Measurements from ENCODE around the gene POU6F2.
A peak's percentile ranks its signal among the peaks of the same experiment; 100 is the strongest.

Gene POU6F2

DNA sequence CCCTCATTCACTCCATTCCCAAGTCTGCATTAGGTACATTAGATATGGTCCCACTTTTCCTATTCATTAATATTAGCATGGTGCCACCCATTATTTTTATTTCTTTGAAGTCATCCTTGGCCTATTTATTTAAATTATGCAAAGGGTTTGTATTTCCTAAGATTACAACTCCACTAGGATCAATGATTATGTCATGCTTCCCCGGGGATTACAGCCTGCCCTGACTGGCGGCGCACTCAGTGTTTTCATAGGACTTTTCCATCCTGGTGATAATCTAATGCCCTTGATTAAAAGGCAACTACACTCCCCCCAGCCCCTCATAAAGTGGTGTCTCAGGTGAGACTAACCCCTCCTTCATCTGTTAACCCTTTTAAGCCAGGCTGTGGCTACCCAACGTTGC, 187.2 kb downstream of the POU6F2 start:
- Histone ChIP-seq H3K27ac (ENCODE audit: extremely low read depth, low read depth, low read length) (no peak overlapping the region), H3K9me3 (ENCODE audit: control insufficient read depth, insufficient read depth, low read depth, low read length) (no peaks in the 10 kb centered on the region), H3K4me1 (ENCODE audit: control insufficient read depth, insufficient read depth, low read length) (no peaks in the 10 kb centered on the region), H3K4me3 (ENCODE audit: low read depth, low read length) (no peak overlapping the region), H3K36me3 (ENCODE audit: control insufficient read depth in 2 of 2, insufficient read depth in 1 of 2, low read length in 2 of 2) (no peaks in the 10 kb centered on the region)
- CTCF ChIA-PET = no interaction called here
- POLR2A ChIA-PET = no interaction called here
- no peak for TF ChIP-seq ZNF521 (tag by site-specific recombination; IDR thresholded peaks at IDR 0.05)
- TF ChIP-seq, protein P1, sequence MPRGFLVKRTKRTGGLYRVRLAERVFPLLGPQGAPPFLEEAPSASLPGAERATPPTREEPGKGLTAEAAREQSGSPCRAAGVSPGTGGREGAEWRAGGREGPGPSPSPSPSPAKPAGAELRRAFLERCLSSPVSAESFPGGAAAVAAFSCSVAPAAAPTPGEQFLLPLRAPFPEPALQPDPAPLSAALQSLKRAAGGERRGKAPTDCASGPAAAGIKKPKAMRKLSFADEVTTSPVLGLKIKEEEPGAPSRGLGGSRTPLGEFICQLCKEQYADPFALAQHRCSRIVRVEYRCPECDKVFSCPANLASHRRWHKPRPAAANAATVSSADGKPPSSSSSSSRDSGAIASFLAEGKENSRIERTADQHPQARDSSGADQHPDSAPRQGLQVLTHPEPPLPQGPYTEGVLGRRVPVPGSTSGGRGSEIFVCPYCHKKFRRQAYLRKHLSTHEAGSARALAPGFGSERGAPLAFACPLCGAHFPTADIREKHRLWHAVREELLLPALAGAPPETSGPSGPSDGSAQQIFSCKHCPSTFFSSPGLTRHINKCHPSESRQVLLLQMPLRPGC (tag by site-specific recombination; IDR thresholded peaks at IDR 0.05) = no peak
- no peak for TF ChIP-seq KLF7 (tag by site-specific recombination; IDR thresholded peaks at IDR 0.05; ENCODE audit: borderline replicate concordance)
- no peak for TF ChIP-seq ZNF549 (tag by site-specific recombination; IDR thresholded peaks at IDR 0.05)
- no peak for TF ChIP-seq HOXD13 (CRISPR knock-in tag; IDR thresholded peaks at IDR 0.05; ENCODE audit: borderline replicate concordance)
- TF ChIP-seq TRIM28 (IDR thresholded peaks at IDR 0.05; ENCODE audit: borderline replicate concordance, low read length) = no peak
- TF ChIP-seq ZNF202 (tag by site-specific recombination; IDR thresholded peaks at IDR 0.05; ENCODE audit: borderline replicate concordance) = no peak
- no peak for TF ChIP-seq REPIN1 (tag by site-specific recombination; IDR thresholded peaks at IDR 0.05; ENCODE audit: low read depth)
- TF ChIP-seq, protein P2, sequence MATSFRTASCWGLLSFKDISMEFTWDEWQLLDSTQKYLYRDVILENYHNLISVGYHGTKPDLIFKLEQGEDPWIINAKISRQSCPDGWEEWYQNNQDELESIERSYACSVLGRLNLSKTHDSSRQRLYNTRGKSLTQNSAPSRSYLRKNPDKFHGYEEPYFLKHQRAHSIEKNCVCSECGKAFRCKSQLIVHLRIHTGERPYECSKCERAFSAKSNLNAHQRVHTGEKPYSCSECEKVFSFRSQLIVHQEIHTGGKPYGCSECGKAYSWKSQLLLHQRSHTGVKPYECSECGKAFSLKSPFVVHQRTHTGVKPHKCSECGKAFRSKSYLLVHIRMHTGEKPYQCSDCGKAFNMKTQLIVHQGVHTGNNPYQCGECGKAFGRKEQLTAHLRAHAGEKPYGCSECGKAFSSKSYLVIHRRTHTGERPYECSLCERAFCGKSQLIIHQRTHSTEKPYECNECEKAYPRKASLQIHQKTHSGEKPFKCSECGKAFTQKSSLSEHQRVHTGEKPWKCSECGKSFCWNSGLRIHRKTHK (tag by site-specific recombination; IDR thresholded peaks at IDR 0.05) = no peak
- no peak for TF ChIP-seq ZNF112 (tag by site-specific recombination; IDR thresholded peaks at IDR 0.05)
- TF ChIP-seq MEIS1 (CRISPR knock-in tag; IDR thresholded peaks at IDR 0.05; ENCODE audit: borderline replicate concordance) = no peak
- no peak for TF ChIP-seq SP2 (tag by site-specific recombination; IDR thresholded peaks at IDR 0.05)
- no peak for TF ChIP-seq SETDB1 (IDR thresholded peaks at IDR 0.05; ENCODE audit: insufficient read length, low read length)
- TF ChIP-seq HOXA7 (CRISPR knock-in tag; IDR thresholded peaks at IDR 0.05; ENCODE audit: borderline replicate concordance) = no peak
- no peak for TF ChIP-seq KLF1 (tag by site-specific recombination; IDR thresholded peaks at IDR 0.05)
- TF ChIP-seq ZNF362 (tag by site-specific recombination; IDR thresholded peaks at IDR 0.05) = no peak
- 0 out of 2 replicates have a peak, but pooled peaks have one; percentile 11 for TF ChIP-seq ZNF366 (tag by site-specific recombination; conservative IDR thresholded peaks at IDR 0.05)
- TF ChIP-seq TCF7L2 (IDR thresholded peaks at IDR 0.05; ENCODE audit: borderline replicate concordance, low read depth, low read length) = peak; percentile 52; the same call in 1 of the 2 replicates
- TF ChIP-seq ZNF776 (tag by site-specific recombination; IDR thresholded peaks at IDR 0.05; ENCODE audit: borderline replicate concordance) = no peak
- TF ChIP-seq, protein P3, sequence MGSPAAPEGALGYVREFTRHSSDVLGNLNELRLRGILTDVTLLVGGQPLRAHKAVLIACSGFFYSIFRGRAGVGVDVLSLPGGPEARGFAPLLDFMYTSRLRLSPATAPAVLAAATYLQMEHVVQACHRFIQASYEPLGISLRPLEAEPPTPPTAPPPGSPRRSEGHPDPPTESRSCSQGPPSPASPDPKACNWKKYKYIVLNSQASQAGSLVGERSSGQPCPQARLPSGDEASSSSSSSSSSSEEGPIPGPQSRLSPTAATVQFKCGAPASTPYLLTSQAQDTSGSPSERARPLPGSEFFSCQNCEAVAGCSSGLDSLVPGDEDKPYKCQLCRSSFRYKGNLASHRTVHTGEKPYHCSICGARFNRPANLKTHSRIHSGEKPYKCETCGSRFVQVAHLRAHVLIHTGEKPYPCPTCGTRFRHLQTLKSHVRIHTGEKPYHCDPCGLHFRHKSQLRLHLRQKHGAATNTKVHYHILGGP (tag by site-specific recombination; IDR thresholded peaks at IDR 0.05) = no peak
- TF ChIP-seq, protein P4, sequence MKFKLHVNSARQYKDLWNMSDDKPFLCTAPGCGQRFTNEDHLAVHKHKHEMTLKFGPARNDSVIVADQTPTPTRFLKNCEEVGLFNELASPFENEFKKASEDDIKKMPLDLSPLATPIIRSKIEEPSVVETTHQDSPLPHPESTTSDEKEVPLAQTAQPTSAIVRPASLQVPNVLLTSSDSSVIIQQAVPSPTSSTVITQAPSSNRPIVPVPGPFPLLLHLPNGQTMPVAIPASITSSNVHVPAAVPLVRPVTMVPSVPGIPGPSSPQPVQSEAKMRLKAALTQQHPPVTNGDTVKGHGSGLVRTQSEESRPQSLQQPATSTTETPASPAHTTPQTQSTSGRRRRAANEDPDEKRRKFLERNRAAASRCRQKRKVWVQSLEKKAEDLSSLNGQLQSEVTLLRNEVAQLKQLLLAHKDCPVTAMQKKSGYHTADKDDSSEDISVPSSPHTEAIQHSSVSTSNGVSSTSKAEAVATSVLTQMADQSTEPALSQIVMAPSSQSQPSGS (tag by site-specific recombination; IDR thresholded peaks at IDR 0.05; ENCODE audit: low read depth) = peak; percentile 23; the same call in 1 of the 2 replicates
- no peak for TF ChIP-seq ZNF704 (tag by site-specific recombination; IDR thresholded peaks at IDR 0.05)
- TF ChIP-seq, protein P5, sequence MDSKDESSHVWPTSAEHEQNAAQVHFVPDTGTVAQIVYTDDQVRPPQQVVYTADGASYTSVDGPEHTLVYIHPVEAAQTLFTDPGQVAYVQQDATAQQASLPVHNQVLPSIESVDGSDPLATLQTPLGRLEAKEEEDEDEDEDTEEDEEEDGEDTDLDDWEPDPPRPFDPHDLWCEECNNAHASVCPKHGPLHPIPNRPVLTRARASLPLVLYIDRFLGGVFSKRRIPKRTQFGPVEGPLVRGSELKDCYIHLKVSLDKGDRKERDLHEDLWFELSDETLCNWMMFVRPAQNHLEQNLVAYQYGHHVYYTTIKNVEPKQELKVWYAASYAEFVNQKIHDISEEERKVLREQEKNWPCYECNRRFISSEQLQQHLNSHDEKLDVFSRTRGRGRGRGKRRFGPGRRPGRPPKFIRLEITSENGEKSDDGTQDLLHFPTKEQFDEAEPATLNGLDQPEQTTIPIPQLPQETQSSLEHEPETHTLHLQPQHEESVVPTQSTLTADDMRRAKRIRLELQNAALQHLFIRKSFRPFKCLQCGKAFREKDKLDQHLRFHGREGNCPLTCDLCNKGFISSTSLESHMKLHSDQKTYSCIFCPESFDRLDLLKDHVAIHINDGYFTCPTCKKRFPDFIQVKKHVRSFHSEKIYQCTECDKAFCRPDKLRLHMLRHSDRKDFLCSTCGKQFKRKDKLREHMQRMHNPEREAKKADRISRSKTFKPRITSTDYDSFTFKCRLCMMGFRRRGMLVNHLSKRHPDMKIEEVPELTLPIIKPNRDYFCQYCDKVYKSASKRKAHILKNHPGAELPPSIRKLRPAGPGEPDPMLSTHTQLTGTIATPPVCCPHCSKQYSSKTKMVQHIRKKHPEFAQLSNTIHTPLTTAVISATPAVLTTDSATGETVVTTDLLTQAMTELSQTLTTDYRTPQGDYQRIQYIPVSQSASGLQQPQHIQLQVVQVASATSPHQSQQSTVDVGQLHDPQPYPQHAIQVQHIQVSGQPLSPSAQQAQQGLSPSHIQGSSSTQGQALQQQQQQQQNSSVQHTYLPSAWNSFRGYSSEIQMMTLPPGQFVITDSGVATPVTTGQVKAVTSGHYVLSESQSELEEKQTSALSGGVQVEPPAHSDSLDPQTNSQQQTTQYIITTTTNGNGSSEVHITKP (tag by site-specific recombination; IDR thresholded peaks at IDR 0.05) = 0 out of 2 replicates have a peak, but pooled peaks have one; percentile 22
- TF ChIP-seq PRDM1 (tag by site-specific recombination; IDR thresholded peaks at IDR 0.05) = no peak
- no peak for TF ChIP-seq ZNF837 (tag by site-specific recombination; IDR thresholded peaks at IDR 0.05)
- no peak for TF ChIP-seq ZNF530 (tag by site-specific recombination; IDR thresholded peaks at IDR 0.05; ENCODE audit: low read depth)

Measured in HEK293 (cell line).